ENCODE measurements around the gene RNF19B.

Gene RNF19B

DNA sequence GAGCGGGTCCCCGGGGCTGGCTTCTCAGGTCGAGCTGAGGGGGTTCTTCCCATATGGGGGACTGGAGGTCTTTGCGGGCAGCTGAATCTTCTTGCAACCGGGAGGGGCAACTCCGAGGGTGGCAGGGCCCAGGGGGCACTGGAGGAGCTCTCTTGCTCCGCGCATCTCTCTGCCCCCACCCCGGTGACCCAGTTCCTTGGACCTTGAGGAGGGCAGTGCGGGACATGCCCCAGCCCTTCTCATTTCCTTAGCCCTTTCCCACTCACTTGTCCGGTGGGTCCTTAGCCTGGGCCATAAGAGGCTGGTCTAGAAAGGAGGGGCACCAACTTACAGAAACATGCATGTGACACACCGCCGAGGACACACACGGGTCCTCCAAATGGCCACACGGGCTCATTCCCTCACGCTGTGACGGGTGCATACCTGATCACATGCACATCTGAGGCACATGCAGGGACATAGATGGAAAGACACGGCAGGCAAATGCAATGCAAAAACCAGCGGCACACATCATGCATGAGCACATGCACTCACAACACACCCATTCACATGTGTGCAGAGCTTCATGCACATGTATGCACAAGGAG is 77.7 kb downstream of the RNF19B start:
- DNase-seq (ENCODE audit: low spot score), result no peak

All from hematopoietic multipotent progenitor cell treated with erythropoietin and hydrocortisone succinate and interleukin-3 and kit ligand, for 17 days (in vitro differentiated cells).